Pancreas (tissue), 10 donors: ENCODE measurements around the gene ENSA. TPM values are rescaled to one million over a fixed set of nuclear protein-coding genes. Genes with fewer than 3 reads are reported as not detected.
"Not testable (repeated sequence)": the region's sequence is repeated elsewhere in the genome, so short reads cannot be mapped to it uniquely, and the experiment has no call there.

Experiments
- ATAC-seq, 4 donors: fragments of 200-7000 bp; cut with Tn5 transposase; one replicate each; pipeline versions ENCODE4 v1.8.0 to v1.9.1; 2020; ENCODE audit warnings: mild to moderate bottlenecking in 4 of 4, moderate library complexity in 4 of 4
- DNase-seq, 6 donors: peaks; one replicate each; pipeline ENCODE4 v3.0.0-alpha.2; 2020
- FAIRE-seq: peaks from 2 replicates; lab custom pipeline; 2012; peaks lifted over from hg19 to GRCh38; lab: Jason Lieb, UNC
- H3K27ac ChIP-seq, 4 donors: fragments of 200-600 bp; sonication (generic); 1 replicate in 3 of 4; 2 replicates in 1 of 4; pipeline versions ENCODE4 v1.5.0 to v1.8.0; 2020
- H3K27me3 ChIP-seq, 4 donors: fragments of 200-600 bp; one replicate each; pipeline ENCODE4 v1.8.0; 2021
- H3K36me3 ChIP-seq, 3 donors: fragments of 200-600 bp; sonication (generic) in 1 of 3; one replicate each; pipeline versions ENCODE4 v1.5.0 to v1.8.0; 2020 to 2021
- H3K4me1 ChIP-seq, 3 donors: fragments of 200-600 bp; one replicate each; pipeline ENCODE4 v1.8.0; 2021
- H3K4me3 ChIP-seq, 4 donors: fragments of 200-600 bp; sonication (generic) in 2 of 4; one replicate each; pipeline versions ENCODE4 v1.5.0 to v1.8.0; 2020 to 2021
- H3K9me3 ChIP-seq, 4 donors: fragments of 200-600 bp; one replicate each; pipeline ENCODE4 v1.8.0; 2021
- WGBS, 2 donors: extraction: QIAGEN DNeasy Blood & Tissue Kit; methylation state at CpG; one replicate each; pipeline ENCODE4 v1.1.7; 2013; 5-methylcytosine and 5-hydroxymethylcytosine counted together
- intact Hi-C, 3 donors: fragments of 100-400 bp; cut with DNase I; formaldehyde crosslinking; loops; one replicate each; pipeline versions ENCODE4 v1.11.1 to v1.14.2; 2022
- polyA plus RNA-seq, 2 donors: library from polyadenylated mRNA; stranded (reverse); fragments of 200-250 nt; gene quantifications; one replicate each; pipeline ENCODE4 v1.2.3, GENCODE V29; 2013
- total RNA-seq, 6 donors: library from RNA; stranded (reverse); fragmentation: NEBNext Ultra II Directional in 4 of 6; extraction: Animal tissue kit (Norgen Biotek cat#: 25700) in 4 of 6; gene quantifications; one replicate each; pipeline versions ENCODE4 v1.2.1 to v1.2.4, GENCODE V29; 2021 to 2023
- TF ChIP-seq, protein P1 (sequence below), 4 donors: fragments of 200-600 bp; sonication (generic) in 3 of 4; IDR thresholded peaks; one replicate each; pipeline versions ENCODE4 v1.5.0 to v1.8.0; 2021; ENCODE audit warnings: antibody characterized with exemption in 4 of 4
- donor health status: healthy with polysubstance abuse.
- donor health status: DM: no; HTN: no; CAD: no; lungs with moderate emphysema.
- donor health status: DM: no; HTN: no; CAD: no.
- donor health status: control.
- donor health status: control.
- donor health status: Bipolar disorder and iron deficiency.
- donor health status: DM: yes; HTN: yes; CAD: no.
- donor health status: DM: no; HTN: no; CAD: no.
- donor health status: DM: no; HTN: no; CAD: no.
- donor health status: DM: yes; HTN: yes; CAD: no.

Gene ENSA
- total and polyA plus RNA-seq, 8 donors = 53.9 to 86.0 (median 67.9) TPM

DNA sequence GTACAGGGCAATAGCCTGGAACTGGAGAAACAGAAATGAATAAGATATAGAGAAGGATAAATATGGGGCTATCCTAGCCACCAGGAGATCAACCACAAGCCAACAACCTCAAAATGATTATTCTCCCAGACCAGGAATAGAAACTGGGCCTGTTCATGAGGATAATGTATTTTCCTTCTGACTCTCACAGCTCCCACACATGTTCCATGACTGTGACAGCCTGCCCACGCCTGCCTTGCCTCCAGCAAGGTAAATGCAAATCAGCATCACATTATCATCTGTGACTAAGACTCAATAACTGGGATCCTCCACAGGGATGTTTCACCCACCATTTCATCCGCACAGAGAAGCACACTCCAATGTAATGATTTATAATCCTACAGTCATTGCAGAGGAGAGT, 3.3 kb downstream of the ENSA start:
- Histone ChIP-seq H3K4me3 (no peak overlapping the region), H3K4me1 (peaks cover 0 to 23% (median 7%) of the 10 kb centered on the region in 3 donors), H3K27ac (no peak overlapping the region), H3K36me3 (peaks cover 0 to 36% (median 10%) of the 10 kb centered on the region in 3 donors), H3K27me3 (no peaks in the 10 kb centered on the region), H3K9me3 (no peaks in the 10 kb centered on the region)
- 84 to 88% methylated on average over 2 of the region's 2 CpGs for WGBS, 2 donors
- DNase-seq = no peak
- TF ChIP-seq, protein P1, sequence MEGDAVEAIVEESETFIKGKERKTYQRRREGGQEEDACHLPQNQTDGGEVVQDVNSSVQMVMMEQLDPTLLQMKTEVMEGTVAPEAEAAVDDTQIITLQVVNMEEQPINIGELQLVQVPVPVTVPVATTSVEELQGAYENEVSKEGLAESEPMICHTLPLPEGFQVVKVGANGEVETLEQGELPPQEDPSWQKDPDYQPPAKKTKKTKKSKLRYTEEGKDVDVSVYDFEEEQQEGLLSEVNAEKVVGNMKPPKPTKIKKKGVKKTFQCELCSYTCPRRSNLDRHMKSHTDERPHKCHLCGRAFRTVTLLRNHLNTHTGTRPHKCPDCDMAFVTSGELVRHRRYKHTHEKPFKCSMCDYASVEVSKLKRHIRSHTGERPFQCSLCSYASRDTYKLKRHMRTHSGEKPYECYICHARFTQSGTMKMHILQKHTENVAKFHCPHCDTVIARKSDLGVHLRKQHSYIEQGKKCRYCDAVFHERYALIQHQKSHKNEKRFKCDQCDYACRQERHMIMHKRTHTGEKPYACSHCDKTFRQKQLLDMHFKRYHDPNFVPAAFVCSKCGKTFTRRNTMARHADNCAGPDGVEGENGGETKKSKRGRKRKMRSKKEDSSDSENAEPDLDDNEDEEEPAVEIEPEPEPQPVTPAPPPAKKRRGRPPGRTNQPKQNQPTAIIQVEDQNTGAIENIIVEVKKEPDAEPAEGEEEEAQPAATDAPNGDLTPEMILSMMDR (IDR thresholded peaks at IDR 0.05) = no peak
- ATAC-seq = no peak
- intact Hi-C loops = no loop called here
- FAIRE-seq = no peak

- intact Hi-C loops = loop anchor here in 1 of 3 donors (5.0 kb wide), 1 partner anchor 62 kb away; no protein-coding TSS in a partner anchor
- H3K4me3 ChIP-seq, H3K9me3 ChIP-seq, ATAC-seq, FAIRE-seq, H3K27ac ChIP-seq, H3K27me3 ChIP-seq, DNase-seq: not testable (repeated sequence)
- Histone ChIP-seq H3K4me1 (peaks cover 0 to 33% (median 7%) of the 10 kb centered on the region in 3 donors), H3K36me3 (peaks cover 0 to 36% (median 10%) of the 10 kb centered on the region in 3 donors)
- WGBS, 2 donors = 86 to 91% methylated on average over 1 of the region's 1 CpG
These were observed 4.9 kb downstream of the ENSA start for GRCh38 chr1:150624546-150624945.

DNA sequence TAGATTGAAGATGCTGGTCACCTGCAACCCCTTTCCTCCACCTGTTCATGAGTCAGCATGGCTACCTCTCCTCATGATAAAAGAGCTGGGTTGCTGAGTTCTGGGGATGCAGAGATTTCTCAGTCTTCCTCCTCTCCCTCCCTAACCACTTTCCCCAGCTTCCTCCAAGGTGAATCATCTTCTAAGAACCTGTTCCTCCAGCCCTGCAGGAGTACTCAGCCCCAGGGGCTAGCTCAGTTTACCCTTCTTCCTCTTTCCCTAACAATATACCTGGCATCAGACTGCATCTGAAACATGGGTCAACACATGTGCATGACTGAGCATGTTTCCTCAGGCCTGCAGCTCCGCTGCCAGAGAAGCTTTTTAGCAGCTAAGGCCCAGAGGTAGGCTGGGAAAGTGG, 5.3 kb downstream of the ENSA start:
- H3K4me1 ChIP-seq = peaks cover 0 to 37% (median 7%) of the 10 kb centered on the region in 3 donors
- WGBS, 2 donors = 90 to 100% methylated on average over 1 of the region's 1 CpG
- H3K9me3 ChIP-seq, H3K4me3 ChIP-seq, H3K27me3 ChIP-seq, FAIRE-seq, DNase-seq, ATAC-seq, H3K27ac ChIP-seq: not testable (repeated sequence)
- H3K36me3 ChIP-seq = peaks cover 0 to 36% (median 10%) of the 10 kb centered on the region in 3 donors
- intact Hi-C loops = loop anchor here in 1 of 3 donors (5.0 kb wide), 1 partner anchor 62 kb away; no protein-coding TSS in a partner anchor

DNA sequence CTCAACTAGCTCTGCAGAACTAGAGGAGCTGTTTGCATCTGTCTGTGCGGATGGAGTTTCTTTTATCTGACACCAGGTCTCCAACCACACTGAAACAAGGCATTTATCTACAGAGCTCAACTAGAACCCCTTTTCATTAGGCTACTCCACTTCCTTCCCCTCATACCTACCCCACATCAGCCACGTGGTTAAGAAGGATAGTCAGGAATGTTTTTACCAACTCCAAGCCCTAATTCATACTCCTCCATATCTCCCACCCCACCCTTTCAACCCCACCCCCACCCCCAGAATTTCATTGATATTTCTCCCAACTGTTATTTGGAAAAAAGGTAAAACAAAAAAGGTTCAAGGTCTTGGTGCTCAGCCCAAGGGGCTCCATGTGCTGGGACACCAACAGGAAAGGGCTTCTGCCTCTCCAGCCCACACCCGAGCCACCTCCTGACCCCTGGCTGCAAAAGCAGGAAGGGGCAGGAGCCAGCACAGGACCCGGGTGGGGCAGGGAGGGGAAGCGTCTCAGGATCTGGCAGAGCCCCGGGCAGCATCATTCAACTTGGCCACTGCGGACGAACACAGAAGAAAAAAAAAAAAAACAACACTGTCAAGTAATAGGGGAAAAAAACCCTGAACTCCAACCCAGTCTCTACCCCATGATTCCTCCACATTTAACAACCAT, 7.0 kb downstream of the ENSA start:
- no peak for ATAC-seq
- Histone ChIP-seq H3K4me1 (peaks cover 0 to 28% (median 3%) of the 10 kb centered on the region in 3 donors), H3K27ac (peak overlapping the region in 2 of 4 donors; percentile 28 to 38), H3K9me3 (no peaks in the 10 kb centered on the region), H3K4me3 (no peak overlapping the region), H3K27me3 (no peaks in the 10 kb centered on the region), H3K36me3 (peaks cover 0 to 36% (median 10%) of the 10 kb centered on the region in 3 donors)
- 36 to 44% methylated on average over 8 of the region's 8 CpGs for WGBS, 2 donors
- TF ChIP-seq, protein P1 (IDR thresholded peaks at IDR 0.05) = no peak
- FAIRE-seq = no peak
- DNase-seq = no peak
- intact Hi-C loops = loop anchor here in 1 of 3 donors (5.0 kb wide), 1 partner anchor 60 kb away; no protein-coding TSS in a partner anchor

DNA sequence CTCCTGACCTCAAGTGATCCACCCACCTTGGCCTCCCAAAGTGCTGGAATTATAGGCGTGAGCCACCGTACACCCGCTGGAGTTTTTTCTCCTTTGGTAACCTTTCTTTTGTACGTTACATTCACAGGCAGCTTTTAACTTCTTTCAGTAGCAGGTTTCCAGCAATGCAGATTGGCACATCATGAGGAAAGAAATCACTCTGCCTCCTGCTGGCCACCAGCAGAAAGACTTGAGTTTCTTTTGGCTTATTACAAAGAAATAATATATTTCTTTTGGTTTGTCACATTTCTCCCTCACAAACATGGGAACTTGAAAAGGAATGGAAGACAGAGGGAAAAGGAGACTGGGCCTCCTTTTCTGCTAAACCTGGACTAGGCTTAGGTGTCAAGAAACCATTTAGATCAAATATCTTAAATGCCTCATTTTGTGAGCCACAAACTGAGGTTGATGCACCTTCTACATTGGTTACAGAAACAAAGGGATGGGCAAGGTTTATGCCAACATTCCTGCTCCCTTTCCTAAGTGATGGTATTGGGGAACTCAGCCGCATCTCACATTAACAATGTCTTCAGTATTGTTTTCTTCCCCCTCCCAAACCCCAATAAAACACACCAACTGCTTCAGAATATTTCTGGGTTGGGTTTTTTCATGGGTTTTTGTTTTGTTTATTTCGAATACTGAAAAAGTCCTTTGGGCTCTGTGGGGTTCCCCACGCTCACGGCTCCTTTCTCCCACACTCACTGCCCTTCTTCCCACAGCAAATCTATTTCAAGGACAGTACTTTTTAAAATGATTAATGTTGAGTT, 7.7 kb downstream of the ENSA start:
- WGBS, 2 donors = 45 to 48% methylated on average over 8 of the region's 8 CpGs
- Histone ChIP-seq H3K27ac (peak overlapping the region in 2 of 4 donors; percentile 28 to 38), H3K27me3 (no peaks in the 10 kb centered on the region), H3K4me3 (no peak overlapping the region), H3K36me3 (peaks cover 0 to 32% (median 10%) of the 10 kb centered on the region in 3 donors), H3K4me1 (peaks cover 0 to 27% (median 0%) of the 10 kb centered on the region in 3 donors), H3K9me3 (no peaks in the 10 kb centered on the region)
- ATAC-seq = peak in 3 of 4 donors; percentile 54 to 58 (median 57)
- intact Hi-C loops = loop anchor here in 1 of 3 donors (5.0 kb wide), 1 partner anchor 59 kb away; no protein-coding TSS in a partner anchor
- DNase-seq = peak in 2 of 6 donors; percentile 55 to 58
- no peak for FAIRE-seq
- TF ChIP-seq, protein P1 (IDR thresholded peaks at IDR 0.05) = peak; percentile 14 to 53 (median 32)
